Hepatocyte (in vitro differentiated cells): ENCODE measurements around the gene BRIP1. TPM values are rescaled to one million over a fixed set of nuclear protein-coding genes. Genes with fewer than 3 reads are reported as not detected.
"Not testable (repeated sequence)": the region's sequence is repeated elsewhere in the genome, so short reads cannot be mapped to it uniquely, and the experiment has no call there.

ENCODE experiments used
- DNase-seq: peaks from one replicate; pipeline ENCODE4 v3.0.0-alpha.2; 2016; ENCODE audit warnings: low spot score
- H2AFZ ChIP-seq: fragments of 200-600 bp; sonication (generic); 2 replicates; pipeline ENCODE4 v1.6.0; 2016; ENCODE audit warnings: antibody characterized with exemption, mild to moderate bottlenecking
- H3K27ac ChIP-seq: fragments of 200-600 bp; sonication (generic); 2 replicates; pipeline ENCODE4 v1.5.1; 2016; ENCODE audit warnings: mild to moderate bottlenecking
- H3K27me3 ChIP-seq: fragments of 200-600 bp; sonication (generic); 2 replicates; pipeline ENCODE4 v1.6.1; 2016
- H3K36me3 ChIP-seq: fragments of 200-600 bp; sonication (generic); replicated peaks from 2 replicates; pipeline ENCODE4 v1.5.1; 2016; ENCODE audit warnings: low read depth; ENCODE audit not compliant: insufficient read depth
- H3K4me1 ChIP-seq: fragments of 200-600 bp; sonication (generic); 2 replicates; pipeline ENCODE4 v1.5.1; 2016; ENCODE audit warnings: mild to moderate bottlenecking, moderate library complexity; ENCODE audit not compliant: insufficient read depth
- H3K4me2 ChIP-seq: fragments of 200-600 bp; sonication (generic); 2 replicates; pipeline ENCODE4 v1.6.0; 2016
- H3K4me3 ChIP-seq: fragments of 200-600 bp; sonication (generic); 2 replicates; pipeline ENCODE4 v1.5.1; 2016; ENCODE audit warnings: mild to moderate bottlenecking
- H3K79me2 ChIP-seq: fragments of 200-600 bp; sonication (generic); 2 replicates; pipeline ENCODE4 v1.6.0; 2017; ENCODE audit warnings: mild to moderate bottlenecking
- H3K9me2 ChIP-seq: fragments of 200-600 bp; sonication (generic); replicated peaks from 2 replicates; pipeline ENCODE4 v1.6.0; 2017; ENCODE audit warnings: mild to moderate bottlenecking; ENCODE audit not compliant: insufficient read depth
- H3K9me3 ChIP-seq: fragments of 200-600 bp; sonication (generic); 2 replicates; pipeline ENCODE4 v1.5.1; 2016; ENCODE audit warnings: low read depth, mild to moderate bottlenecking
- H4K20me1 ChIP-seq: fragments of 200-600 bp; sonication (generic); 2 replicates; pipeline ENCODE4 v1.6.0; 2016; ENCODE audit warnings: mild to moderate bottlenecking; ENCODE audit not compliant: insufficient read depth, poor library complexity, severe bottlenecking
- EZH2 ChIP-seq: fragments of 200-600 bp; sonication (generic); IDR thresholded peaks from 2 replicates; pipeline ENCODE4 v1.6.1; 2016; ENCODE audit warnings: antibody characterized with exemption, mild to moderate bottlenecking, borderline replicate concordance
- EZH2phosphoT487 ChIP-seq: fragments of 200-600 bp; sonication (generic); IDR thresholded peaks from one replicate; pipeline ENCODE4 v1.6.1; 2018; ENCODE audit warnings: antibody characterized with exemption, mild to moderate bottlenecking, low read depth, moderate library complexity; ENCODE audit not compliant: unreplicated experiment, severe bottlenecking
- WGBS: methylation state at CpG from one replicate; pipeline ENCODE4 v1.1.6; 2016; ENCODE audit warnings: low lambda C conversion rate; ENCODE audit errors: missing lambda C conversion rate; 5-methylcytosine and 5-hydroxymethylcytosine counted together
- polyA plus RNA-seq: library from polyadenylated mRNA; unstranded; fragments of >200 nt; fragmentation: Nextera tagmentation; extraction: Ambion mirVana; gene quantifications from 2 replicates; pipeline ENCODE4 v1.2.1, GENCODE V29; 2016
- total RNA-seq: library from RNA; depleted of rRNA; stranded (reverse); fragments of >200 nt; gene quantifications from 2 replicates; pipeline ENCODE4 v1.2.3, GENCODE V29; 2014
- TF ChIP-seq, protein P1 (sequence below): fragments of 200-600 bp; sonication (generic); IDR thresholded peaks from 2 replicates; pipeline ENCODE4 v1.5.1; 2016; ENCODE audit warnings: antibody characterized with exemption, mild to moderate bottlenecking; ENCODE audit not compliant: poor library complexity

Gene BRIP1
- total and polyA plus RNA-seq, 2 experiments from 2014 or later = 0.50 to 4.0 TPM

DNA sequence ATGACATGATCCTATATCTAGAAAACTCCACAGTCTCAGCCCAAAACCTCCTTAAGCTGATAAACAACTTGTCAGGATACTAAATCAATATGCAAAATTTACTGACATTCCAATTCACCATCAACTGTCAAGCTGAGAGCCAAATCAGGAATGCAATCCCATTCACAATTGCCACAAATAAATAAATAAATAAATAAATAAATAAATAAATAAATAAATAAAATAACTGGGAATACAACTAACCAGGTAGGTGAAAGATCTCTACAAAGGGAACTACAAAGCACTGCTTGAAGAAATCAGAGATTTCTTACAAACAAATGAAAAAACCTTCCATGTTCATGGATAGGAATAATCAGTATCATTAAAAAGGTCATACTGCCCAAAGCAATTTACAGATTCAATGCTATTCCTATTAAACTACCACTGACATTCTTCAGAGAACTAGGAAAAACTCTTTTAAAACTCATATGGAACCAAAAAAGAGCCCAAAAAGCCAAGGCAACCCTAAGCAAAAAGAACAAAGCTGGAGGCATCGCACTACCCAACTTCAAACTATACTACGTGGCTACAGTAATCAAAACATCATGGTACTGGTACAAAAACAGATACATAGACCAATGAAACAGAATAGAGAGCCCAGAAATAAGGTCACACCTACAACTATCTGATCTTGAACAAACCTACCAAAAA lies 37.7 kb downstream of the BRIP1 start:
- H3K9me2 ChIP-seq = no peaks in the 10 kb centered on the region
- H2AFZ ChIP-seq = no peak overlapping the region
- H3K79me2 ChIP-seq = no peaks in the 10 kb centered on the region
- H3K27ac ChIP-seq = no peak overlapping the region
- no peak for DNase-seq
- H3K9me3 ChIP-seq = no peaks in the 10 kb centered on the region
- H3K27me3 ChIP-seq = no peaks in the 10 kb centered on the region
- H3K4me3 ChIP-seq = no peak overlapping the region
- no peaks in the 10 kb centered on the region for H3K36me3 ChIP-seq
- H3K4me1 ChIP-seq = no peaks in the 10 kb centered on the region
- H4K20me1 ChIP-seq = no peaks in the 10 kb centered on the region
- no peak overlapping the region for H3K4me2 ChIP-seq
- TF ChIP-seq EZH2 (no peak), EZH2phosphoT487 (no peak)
- TF ChIP-seq, protein P1, sequence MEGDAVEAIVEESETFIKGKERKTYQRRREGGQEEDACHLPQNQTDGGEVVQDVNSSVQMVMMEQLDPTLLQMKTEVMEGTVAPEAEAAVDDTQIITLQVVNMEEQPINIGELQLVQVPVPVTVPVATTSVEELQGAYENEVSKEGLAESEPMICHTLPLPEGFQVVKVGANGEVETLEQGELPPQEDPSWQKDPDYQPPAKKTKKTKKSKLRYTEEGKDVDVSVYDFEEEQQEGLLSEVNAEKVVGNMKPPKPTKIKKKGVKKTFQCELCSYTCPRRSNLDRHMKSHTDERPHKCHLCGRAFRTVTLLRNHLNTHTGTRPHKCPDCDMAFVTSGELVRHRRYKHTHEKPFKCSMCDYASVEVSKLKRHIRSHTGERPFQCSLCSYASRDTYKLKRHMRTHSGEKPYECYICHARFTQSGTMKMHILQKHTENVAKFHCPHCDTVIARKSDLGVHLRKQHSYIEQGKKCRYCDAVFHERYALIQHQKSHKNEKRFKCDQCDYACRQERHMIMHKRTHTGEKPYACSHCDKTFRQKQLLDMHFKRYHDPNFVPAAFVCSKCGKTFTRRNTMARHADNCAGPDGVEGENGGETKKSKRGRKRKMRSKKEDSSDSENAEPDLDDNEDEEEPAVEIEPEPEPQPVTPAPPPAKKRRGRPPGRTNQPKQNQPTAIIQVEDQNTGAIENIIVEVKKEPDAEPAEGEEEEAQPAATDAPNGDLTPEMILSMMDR = no peak
- 98% methylated on average over 2 of the region's 2 CpGs for WGBS

GRCh38 chr17:61822326-61823285 lies 40.7 kb downstream of the BRIP1 start:
- Histone ChIP-seq H3K9me2 (no peaks in the 10 kb centered on the region), H3K4me1 (no peaks in the 10 kb centered on the region), H4K20me1 (no peaks in the 10 kb centered on the region), H3K4me3 (no peak overlapping the region), H2AFZ (no peak overlapping the region), H3K27ac (no peak overlapping the region), H3K27me3 (no peaks in the 10 kb centered on the region), H3K4me2 (no peak overlapping the region), H3K36me3 (no peaks in the 10 kb centered on the region), H3K9me3 (no peaks in the 10 kb centered on the region), H3K79me2 (no peaks in the 10 kb centered on the region)
- no peak for DNase-seq
- WGBS = 86% methylated on average over 6 of the region's 6 CpGs
- TF ChIP-seq EZH2 (no peak), EZH2phosphoT487 (no peak)
- TF ChIP-seq, protein P1 = no peak

DNA sequence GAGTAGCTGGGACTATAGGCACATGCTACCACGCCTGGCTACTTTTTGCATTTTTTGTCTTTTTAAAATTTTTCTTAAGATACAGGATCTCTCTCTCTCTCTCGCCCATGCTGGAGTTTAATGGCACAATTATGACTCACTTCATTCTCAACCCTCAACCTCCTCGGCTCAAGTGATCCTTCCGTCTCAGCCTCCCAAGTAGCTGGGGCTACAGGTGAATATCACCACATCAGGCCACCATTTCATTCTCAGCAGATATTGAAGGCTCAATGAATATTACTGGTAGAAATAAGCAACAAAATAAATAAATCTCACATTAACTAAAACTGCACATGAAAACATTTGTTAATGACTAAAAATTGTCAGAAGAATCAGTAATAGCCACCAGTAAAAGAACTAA lies 41.7 kb downstream of the BRIP1 start:
- Histone ChIP-seq H3K79me2 (no peaks in the 10 kb centered on the region), H3K4me2 (no peak overlapping the region), H3K27ac (no peak overlapping the region), H3K9me2 (no peaks in the 10 kb centered on the region), H3K36me3 (no peaks in the 10 kb centered on the region), H3K27me3 (no peaks in the 10 kb centered on the region), H3K4me1 (no peaks in the 10 kb centered on the region), H3K9me3 (no peaks in the 10 kb centered on the region), H3K4me3 (no peak overlapping the region), H2AFZ (no peak overlapping the region), H4K20me1 (no peaks in the 10 kb centered on the region)
- DNase-seq = no peak
- 100% methylated on average over 4 of the region's 4 CpGs for WGBS
- TF ChIP-seq, protein P1 = no peak
- no peak for TF ChIP-seq EZH2phosphoT487
- no peak for TF ChIP-seq EZH2

GRCh38 chr17:61819265-61819664 lies 44.1 kb downstream of the BRIP1 start:
- 98% methylated on average over 3 of the region's 3 CpGs for WGBS
- not testable (repeated sequence) for H3K4me2 ChIP-seq, H3K4me3 ChIP-seq, H3K9me2 ChIP-seq, DNase-seq, H3K79me2 ChIP-seq, H3K36me3 ChIP-seq, H2AFZ ChIP-seq, H3K27ac ChIP-seq, H4K20me1 ChIP-seq, H3K9me3 ChIP-seq, H3K4me1 ChIP-seq, H3K27me3 ChIP-seq
